HG02759 (cell line): ENCODE measurements around the gene TRRAP.

Experiments
- ATAC-seq: cut with Tn5 transposase; IDR thresholded peaks from one replicate; pipeline ENCODE4 v1.9.1; 2021; ENCODE audit warnings: mild to moderate bottlenecking, moderate library complexity; ENCODE audit not compliant: unreplicated experiment

Gene TRRAP

GRCh38 chr7:98899816-98900215, 21.5 kb downstream of the TRRAP start:
- ATAC-seq = no peak

GRCh38 chr7:98900815-98901214, 22.5 kb downstream of the TRRAP start:
- no peak for ATAC-seq

GRCh38 chr7:98902523-98902922, 24.2 kb downstream of the TRRAP start:
- no peak for ATAC-seq

- no peak for ATAC-seq
These were observed 24.9 kb downstream of the TRRAP start for GRCh38 chr7:98903246-98903645.

GRCh38 chr7:98907570-98907969, 29.2 kb downstream of the TRRAP start:
- no peak for ATAC-seq

- ATAC-seq = no peak
These were observed 30.3 kb downstream of the TRRAP start for GRCh38 chr7:98908585-98908984.

- ATAC-seq = no peak
These were observed 31.2 kb downstream of the TRRAP start for GRCh38 chr7:98909487-98909886.

- no peak for ATAC-seq
These were observed 32.1 kb downstream of the TRRAP start for GRCh38 chr7:98910427-98910826.

- no peak for ATAC-seq
These were observed 33.6 kb downstream of the TRRAP start for GRCh38 chr7:98911916-98912315.

GRCh38 chr7:98913026-98913425, 34.7 kb downstream of the TRRAP start:
- ATAC-seq = no peak

- ATAC-seq = no peak
These were observed 35.3 kb downstream of the TRRAP start for GRCh38 chr7:98913612-98914011.

- no peak for ATAC-seq
These were observed 39.0 kb downstream of the TRRAP start for GRCh38 chr7:98917331-98917730.

GRCh38 chr7:98921608-98922372, 43.5 kb downstream of the TRRAP start:
- no peak for ATAC-seq

- no peak for ATAC-seq
These were observed 44.3 kb downstream of the TRRAP start for GRCh38 chr7:98922392-98923187.

GRCh38 chr7:98923512-98923911, 45.2 kb downstream of the TRRAP start:
- no peak for ATAC-seq

GRCh38 chr7:98927125-98927524, 48.8 kb downstream of the TRRAP start:
- ATAC-seq = no peak

GRCh38 chr7:98930464-98930863, 52.1 kb downstream of the TRRAP start:
- ATAC-seq = peak; percentile 49

- ATAC-seq = peak; percentile 88
These were observed 52.6 kb downstream of the TRRAP start for GRCh38 chr7:98930921-98931320.

GRCh38 chr7:98933321-98933720, 55.0 kb downstream of the TRRAP start:
- no peak for ATAC-seq

- ATAC-seq = no peak
These were observed 55.9 kb downstream of the TRRAP start for GRCh38 chr7:98934267-98934666.

- ATAC-seq = no peak
These were observed 57.5 kb downstream of the TRRAP start for GRCh38 chr7:98935811-98936210.

- ATAC-seq = no peak
These were observed 65.0 kb downstream of the TRRAP start for GRCh38 chr7:98943336-98943735.
